DMS53 treated with DMSO at 0.1 percent for 48 hours (cell line): ENCODE data around the gene AJAP1.

Experiments
- DNase-seq: peaks from one replicate; lab custom pipeline; 2025; ENCODE audit not compliant: unreplicated experiment; lab: John Stamatoyannopoulos, UW

Gene AJAP1

GRCh38 chr1:4803335-4803734 is 148.9 kb downstream of the AJAP1 start:
- no peak for DNase-seq

DNA sequence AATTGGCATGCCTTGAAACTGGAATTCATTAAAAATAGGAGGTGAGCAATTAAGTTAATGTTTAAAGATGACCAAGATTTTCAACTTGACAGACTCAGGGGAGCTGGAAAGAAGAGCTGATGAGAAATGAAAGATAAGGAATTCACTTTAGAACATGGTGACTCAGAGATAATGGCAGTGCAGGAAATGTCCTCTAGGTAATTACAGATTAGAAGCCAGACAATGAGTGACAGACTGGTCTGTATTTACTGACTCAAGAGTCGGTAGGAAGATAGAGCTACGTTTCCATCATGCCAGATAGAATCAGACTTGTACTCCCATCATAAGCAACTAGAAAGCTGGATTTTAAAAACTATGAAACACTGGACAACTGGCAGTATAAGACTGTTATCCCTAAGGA is 151.6 kb downstream of the AJAP1 start:
- DNase-seq, result no peak

GRCh38 chr1:4820543-4820942 is 166.1 kb downstream of the AJAP1 start:
- no peak for DNase-seq

GRCh38 chr1:4825800-4826450 is 171.5 kb downstream of the AJAP1 start:
- DNase-seq, result no peak

DNA sequence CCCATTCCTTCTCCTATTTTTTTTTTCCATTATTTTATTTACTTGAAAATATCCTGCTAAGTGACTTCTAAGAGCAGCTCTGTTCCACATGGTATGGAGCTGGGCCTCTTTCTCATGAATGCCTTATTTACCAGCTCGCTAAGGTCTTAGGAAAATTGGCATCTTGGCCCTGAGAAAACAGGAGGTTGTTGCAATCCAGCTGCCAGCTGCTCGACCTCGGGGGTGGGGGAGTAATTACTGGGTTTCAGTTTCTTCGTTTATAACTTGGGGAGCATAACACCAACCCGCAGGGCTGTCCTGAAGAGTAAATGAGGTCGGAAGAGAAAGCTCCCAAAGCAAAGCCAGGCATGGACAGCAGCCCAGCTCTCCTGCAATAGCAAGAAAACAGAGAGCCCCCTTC is 176.3 kb downstream of the AJAP1 start:
- DNase-seq, result no peak

DNA sequence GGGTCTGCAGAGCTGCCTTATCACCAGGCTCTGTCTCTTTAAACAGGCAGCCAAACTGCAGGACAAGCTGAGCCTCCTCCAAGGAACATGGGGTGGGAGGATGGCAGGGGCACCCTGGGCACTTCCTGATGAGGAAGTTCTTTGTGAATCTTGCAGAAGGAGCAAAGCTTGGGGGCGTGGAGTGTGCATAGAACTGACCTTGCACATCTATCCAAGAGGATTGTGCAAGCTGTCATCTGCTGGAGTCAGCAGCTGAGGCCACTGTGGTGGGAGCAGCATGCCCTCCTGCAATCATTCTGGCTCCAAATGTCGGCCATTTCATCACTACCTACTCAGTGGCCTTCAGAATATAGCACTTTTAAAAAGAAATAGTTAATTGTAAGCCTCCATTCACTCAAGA is 182.2 kb downstream of the AJAP1 start:
- no peak for DNase-seq

- no peak for DNase-seq
Observed at GRCh38 chr1:4837031-4837600, 182.7 kb downstream of the AJAP1 start.

- DNase-seq, result no peak
Observed at GRCh38 chr1:4837752-4838151, 183.3 kb downstream of the AJAP1 start.

- no peak for DNase-seq
Observed at GRCh38 chr1:4838231-4838630, 183.8 kb downstream of the AJAP1 start.
